Stimulated activated CD4-positive, alpha-beta T cell treated with anti-CD3 and anti-CD28 coated beads, Interleukin-2, amount 100 ng/mL, for 24 hours (primary cell): ENCODE results near the gene F13A1.

Experiments used
- DNase-seq, 2 donors: peaks; one replicate each; pipeline ENCODE4 v3.0.0-alpha.2; 2020

Gene F13A1

DNA sequence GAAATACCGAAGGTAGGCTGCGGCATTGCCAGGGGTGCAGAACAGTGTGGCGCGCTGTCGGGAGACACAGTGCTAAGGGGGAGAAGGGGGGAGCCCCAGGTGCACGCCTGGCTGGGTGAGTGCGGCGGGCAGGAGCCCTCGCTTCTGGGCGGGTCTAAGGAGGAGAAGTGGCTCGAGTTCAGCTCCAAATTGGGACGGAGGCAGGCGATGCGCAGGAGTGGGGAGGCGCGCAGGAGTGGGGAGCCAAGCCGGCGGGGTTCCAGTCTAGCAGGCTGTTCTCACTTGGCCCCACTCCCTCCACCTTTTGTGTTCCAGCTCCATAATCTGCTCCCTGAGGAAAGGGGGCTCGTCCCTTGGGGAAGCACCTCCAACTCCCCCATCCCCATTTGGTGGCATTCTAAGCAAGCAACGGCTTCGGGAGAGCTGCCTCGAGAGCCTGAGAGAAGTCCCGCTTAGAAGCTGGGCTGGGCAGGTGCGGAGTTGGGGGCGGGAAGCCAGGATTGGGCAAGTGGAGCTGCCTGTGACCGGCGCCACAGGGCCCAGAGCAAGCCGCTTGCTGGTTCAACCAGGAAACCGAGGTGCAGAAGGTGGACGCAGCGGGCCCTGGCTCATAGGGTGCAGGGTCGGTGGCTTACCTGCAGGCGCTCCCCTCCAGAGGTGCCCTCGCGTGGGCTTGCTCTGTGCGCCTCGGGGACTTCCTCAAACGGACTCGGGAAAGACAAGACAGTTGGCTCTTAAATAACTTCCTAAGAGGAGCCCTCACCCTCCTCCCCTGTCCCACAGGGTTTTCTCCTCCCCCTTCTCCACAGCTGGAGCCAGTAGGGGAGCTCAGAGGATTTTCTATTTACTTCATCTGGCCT is at the start of gene F13A1:
Gene F13A1, minus strand, starts transcription at position 711 of the 860 bp plus-strand sequence. CDS start 1,998 bp downstream, outside the sequence.
- no peak for DNase-seq

- DNase-seq = no peak
These were observed 48.2 kb upstream of the F13A1 start for GRCh38 chr6:6368684-6369052.

DNA sequence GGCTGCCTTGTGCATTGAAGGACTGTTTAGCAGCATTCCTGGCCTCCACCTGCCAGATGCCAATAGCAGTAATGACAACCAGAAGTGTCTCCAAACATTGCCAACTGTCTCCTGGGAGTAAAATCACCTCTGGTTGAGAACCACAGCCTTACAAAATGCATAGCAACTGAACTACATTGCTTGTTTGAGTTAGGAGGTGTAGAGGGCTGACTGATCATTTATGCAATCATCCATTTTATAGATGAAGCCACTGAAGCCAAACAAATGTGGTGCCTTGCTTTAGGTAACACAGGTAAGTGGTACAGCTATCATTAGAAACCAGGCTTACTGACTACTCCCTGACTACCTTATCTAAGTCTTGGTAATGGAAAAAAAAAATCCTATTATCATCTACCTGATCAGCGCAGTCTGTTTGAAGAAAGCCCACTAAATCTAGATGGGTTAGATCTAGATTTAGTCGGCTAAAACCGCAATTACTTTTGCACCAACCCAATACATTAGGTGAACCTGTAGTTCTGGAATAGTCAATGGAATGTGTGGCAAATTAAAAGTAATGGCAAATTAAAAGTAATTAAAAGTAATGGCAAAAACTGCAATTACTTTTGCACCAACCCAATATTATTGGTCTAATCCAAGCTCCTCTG is 47.7 kb upstream of the F13A1 start:
- no peak for DNase-seq

DNA sequence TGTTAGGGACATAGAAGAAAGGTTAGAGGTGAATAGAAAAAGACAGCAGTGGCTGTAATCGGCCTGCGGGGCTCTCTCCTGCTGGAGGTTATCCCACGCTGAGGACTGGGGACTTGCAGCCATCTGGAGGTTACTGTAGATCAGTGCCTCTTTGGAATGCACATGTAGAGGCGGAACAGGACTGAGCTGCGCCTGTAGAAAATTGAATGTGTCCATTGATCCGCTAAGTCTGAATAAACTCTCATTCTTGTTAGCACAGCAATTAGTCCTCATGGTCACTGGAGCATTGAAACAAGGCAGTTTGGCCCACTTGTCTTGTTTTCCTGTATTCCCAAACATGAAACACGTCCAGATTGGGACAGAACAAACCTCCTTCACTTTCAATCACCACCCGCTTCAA is 46.3 kb upstream of the F13A1 start:
- no peak for DNase-seq

DNA sequence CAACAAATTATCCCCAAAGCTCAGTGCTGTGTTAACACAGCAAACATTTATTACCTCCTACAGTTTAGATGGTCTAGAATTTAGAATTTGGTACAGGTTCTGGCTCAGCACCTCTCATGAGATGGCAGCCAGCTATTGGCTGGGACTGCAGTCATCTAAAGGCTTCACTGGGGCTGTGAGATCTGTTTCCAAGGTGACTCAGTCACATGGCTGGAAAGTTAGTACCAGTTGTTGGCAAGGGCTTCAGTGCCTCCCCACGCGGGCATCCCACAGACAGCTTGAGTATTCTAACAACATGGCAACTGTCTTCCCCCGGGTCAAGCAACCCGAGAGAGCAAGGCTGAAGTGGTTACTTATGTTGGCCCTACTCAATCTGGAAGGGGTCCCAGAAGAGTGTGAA is 44.8 kb upstream of the F13A1 start:
- no peak for DNase-seq

- DNase-seq = no peak
These were observed 41.8 kb upstream of the F13A1 start for GRCh38 chr6:6362056-6362840.

- DNase-seq = no peak
These were observed 37.1 kb upstream of the F13A1 start for GRCh38 chr6:6357530-6357929.

DNA sequence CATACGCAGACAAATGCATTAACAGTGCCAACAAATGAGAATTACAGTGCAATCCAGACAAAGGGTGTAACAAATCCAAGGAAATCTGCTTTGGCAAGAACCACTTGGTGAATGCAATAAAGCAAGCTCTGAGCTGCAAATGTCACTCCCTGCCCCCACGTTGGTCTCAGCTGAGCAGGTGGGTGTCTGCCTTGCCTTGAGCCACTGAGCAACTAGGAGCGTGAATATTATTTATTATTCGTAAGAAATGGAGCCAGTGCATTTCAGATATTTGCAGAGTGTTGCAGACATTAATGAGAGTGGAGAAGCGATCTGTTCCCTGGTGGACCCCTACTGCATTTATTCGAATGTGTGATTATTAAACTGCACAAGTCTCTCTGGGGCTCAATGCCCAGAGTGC is 36.6 kb upstream of the F13A1 start:
- no peak for DNase-seq

DNA sequence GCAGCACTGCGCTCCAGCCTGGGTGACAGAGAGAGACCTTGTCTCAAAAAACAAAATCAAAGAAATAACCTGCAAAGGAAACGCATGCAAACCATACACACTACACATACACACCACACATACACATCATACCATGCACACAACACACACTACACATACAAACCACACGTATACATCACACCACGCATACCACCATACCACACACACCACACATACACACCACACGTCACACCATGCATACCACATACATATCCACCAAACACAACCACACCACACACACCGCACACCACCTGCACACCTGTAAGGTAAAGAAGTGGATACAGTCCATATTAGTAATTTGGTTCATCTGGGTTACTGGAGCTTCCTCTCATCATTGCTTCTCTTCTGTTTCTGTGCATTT is 32.3 kb upstream of the F13A1 start:
- DNase-seq = no peak

DNA sequence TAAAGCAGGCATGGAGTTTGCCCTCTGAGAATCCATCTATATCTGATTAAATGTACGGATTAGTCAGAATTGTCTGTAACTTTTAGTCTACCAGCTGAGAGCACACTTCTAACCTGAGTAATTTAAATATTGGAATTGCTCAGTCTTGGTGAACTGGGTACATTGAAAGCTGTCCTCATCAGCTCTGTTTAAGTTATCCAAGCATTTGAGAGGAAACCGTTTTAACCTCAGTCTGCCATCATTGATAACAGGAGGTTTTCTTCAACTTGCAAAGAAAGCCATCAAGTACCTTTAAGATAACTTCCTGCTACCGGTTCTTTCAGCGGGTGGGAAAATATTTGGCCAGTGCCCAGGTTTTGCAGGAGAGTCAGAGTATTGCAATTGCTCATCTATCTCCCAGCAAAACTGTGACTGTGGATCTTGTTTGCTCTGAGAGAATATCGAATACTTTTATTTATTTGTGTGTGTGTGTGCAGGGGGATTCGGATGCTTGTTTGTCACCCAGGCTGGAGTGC is 31.1 kb upstream of the F13A1 start:
- DNase-seq = no peak

DNA sequence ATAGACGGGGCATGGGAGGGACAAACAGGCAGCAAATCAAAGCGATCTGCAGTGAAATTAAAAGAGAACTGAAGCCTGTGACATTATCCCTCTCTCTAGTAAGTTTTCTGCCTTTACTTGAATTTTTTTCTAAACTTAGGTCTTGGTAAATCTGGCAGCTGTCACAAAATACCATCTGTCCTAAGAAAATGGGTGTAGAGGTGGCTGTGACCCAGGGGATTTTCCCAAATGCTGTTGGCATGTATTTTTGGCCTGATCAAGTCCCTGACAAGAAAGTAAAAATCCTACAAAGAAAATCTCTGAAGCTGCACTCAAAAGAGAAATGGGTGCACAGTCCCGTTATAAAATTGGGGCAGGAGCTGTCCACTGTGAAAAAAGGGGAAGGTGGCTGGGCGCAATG is 30.2 kb upstream of the F13A1 start:
- no peak for DNase-seq

DNA sequence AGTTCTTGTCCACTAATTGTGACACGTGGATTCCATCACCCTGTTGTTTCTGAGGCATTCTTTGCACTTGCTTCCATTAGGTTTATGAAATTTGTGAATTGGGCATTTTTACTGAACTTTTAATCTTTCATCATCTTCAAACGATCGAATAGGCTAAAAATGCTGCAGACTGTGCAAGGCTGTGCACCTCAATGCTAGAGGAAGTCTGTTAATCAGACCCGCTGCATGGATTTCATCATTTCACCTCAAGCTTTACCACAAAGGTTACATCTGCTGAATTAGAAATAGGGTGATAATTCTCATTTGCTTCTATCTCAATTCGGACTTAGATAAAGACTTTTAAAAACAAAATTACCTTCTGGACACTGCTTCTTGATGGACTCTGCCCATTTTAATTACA is 27.8 kb upstream of the F13A1 start:
- DNase-seq = no peak

DNA sequence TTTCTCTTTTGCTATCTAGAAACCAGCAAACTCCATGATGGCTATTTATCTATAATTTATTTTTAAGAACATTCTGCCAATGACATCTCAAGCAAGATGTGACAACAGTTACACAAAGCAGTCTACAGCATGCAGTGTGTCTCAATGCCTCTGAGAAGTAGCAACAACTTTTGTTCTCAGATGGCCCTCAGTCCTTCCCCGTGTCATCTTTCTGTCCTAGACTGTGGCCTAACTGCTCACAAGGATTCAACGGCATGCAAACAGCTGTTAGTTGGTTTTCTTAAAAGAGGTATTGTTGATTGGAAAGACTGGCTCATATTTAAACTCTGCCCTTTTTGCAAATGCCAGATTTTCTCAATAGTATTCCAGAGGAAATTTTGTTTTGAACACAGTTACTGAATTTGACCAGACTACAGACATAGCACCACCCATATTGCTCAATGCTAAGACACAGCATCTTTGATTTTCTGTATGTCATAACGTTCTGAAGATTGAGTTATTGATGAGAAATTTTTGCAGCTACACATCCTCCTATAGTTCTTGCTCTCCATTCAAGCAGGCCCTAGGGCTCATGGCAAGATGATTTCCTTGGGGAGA is 26.1 kb upstream of the F13A1 start:
- DNase-seq = no peak

DNA sequence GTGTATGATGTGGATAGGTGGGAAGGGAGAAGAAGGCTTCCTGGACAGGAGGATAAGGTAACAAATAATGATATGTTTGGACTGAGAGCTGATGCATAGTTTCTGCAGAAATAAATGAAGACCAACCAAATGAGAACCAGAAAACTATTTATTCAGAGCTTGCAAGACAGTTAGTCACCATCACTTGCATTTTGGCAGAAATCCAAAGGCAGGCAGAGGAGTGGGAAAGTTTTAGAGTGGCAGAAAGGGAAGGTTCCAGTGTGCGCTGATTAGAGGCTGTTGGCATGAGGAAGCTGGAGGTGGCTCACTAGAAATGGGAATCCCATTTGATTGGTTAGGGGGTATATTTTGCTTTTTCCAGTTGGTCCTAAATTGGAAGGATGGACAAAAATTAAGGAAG is 13.0 kb upstream of the F13A1 start:
- no peak for DNase-seq

GRCh38 chr6:6332811-6333244 is 12.4 kb upstream of the F13A1 start:
- DNase-seq = no peak

DNA sequence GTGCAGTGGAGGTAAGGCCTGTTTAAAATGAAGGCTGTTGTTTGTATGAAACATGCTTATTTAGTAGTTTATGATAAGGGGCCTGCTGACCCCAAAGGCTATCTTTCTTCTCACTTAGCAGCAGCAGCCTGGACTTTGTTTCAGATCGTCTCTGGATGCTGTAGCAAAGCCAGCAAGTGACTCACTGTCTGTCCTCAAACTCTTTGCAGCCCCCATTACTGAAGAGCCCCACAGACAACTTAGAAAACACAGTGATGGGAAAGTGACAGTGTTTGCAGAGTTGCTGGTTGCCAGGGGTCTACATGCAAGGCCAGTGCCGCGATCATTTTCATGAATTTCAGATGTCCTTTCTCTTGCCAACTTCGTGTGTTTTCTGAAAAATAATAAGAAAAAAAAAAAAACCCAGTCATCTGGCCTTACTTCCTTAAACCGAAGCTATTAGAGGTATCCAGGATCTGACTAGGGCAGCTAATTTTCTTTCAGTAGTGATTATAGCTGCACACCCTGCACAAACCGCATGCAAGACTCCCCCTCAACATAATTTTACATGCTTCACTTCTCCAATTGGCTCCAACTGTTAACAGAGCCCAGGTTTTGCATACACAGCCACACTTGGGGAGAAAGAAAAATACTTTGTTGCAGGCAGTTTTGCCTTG is 11.6 kb upstream of the F13A1 start:
- no peak for DNase-seq

- DNase-seq = no peak
These were observed 10.9 kb upstream of the F13A1 start for GRCh38 chr6:6331393-6331792.

DNA sequence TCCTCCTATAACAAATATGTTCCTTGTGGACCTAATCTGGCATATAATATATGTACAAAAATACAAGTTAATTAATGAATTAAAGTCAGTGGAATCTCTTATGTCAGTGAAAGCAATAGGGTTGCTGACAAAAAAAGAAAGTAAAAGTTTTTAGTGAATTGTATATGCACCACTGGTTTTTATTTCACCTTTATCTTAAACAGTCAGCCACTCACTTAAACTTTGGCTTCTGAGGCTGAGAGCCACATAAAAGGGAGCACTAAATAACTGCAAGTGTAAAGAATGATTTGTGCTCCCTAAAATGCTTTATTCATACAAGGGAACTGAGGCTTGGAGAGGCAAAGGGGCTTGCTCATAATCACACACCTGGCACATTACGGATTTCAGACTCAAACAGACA is 9.9 kb upstream of the F13A1 start:
- no peak for DNase-seq

DNA sequence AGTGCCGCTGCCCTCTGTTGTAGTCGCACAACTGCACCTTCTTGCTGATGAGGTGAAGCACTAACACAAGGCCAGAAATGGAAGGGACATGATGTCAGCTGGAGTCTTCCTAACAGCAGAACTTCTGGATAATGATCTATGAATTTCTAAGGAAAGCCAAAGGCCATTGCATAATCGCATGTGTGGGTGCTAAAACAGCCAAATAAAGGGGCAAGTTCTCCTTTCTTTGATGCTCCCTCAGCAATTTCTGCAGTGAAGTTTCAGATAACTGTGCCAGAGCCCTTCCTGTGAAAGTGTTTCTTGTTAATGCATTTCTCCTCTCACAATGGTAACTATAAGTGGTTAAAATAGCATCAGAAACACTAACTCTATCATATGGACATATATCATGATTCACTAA is 8.0 kb upstream of the F13A1 start:
- no peak for DNase-seq

GRCh38 chr6:6323352-6323751 is 2.9 kb upstream of the F13A1 start:
- DNase-seq = no peak

DNA sequence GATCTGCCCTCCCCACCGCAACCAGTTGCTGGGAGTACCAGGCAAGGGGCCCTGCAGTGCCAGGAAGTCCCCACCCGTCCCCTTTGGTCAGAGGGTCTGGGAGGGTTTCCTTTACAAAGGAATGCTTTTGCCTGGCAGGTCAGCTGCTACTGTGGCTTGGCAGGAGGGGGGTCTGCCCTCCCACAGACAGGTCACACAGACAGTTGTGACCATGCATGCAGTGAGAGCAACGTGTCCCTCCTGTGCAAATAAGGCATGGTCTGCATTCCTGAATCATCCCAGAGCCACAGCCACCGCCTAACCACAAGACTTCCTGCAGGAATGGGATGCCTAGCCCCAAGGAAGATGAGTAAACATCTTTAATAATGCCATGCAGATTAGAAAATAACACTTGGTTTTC is 439 bp upstream of the F13A1 start:
- no peak for DNase-seq
